OCI-LY1 (cell line): ENCODE measurements around the gene PSMB4.

ENCODE experiments used
- H2AFZ ChIP-seq: fragments of 200-600 bp; sonication (generic), shearing (Covaris generic); 2 replicates; pipeline ENCODE4 v1.6.0; 2014; ENCODE audit warnings: antibody characterized with exemption, mild to moderate bottlenecking, low read length
- H3F3A ChIP-seq: fragments of 200-600 bp; sonication (generic), shearing (Covaris generic); 2 replicates; pipeline ENCODE4 v1.6.0; 2014; ENCODE audit warnings: mild to moderate bottlenecking, antibody characterized with exemption, low read length, moderate library complexity; ENCODE audit not compliant: insufficient read depth
- H3K27ac ChIP-seq: fragments of 200-600 bp; sonication (generic); 2 replicates; pipeline ENCODE4 v1.5.1; 2014; ENCODE audit warnings: low read length, mixed run types, mild to moderate bottlenecking, low read depth; ENCODE audit not compliant: poor library complexity, severe bottlenecking
- H3K27me3 ChIP-seq: fragments of 200-600 bp; sonication (generic); 2 replicates; pipeline ENCODE4 v1.6.0; 2014; ENCODE audit warnings: antibody characterized with exemption, mild to moderate bottlenecking, low read length, moderate library complexity; ENCODE audit not compliant: insufficient read depth
- H3K36me3 ChIP-seq: fragments of 200-600 bp; sonication (generic); 2 replicates; pipeline ENCODE4 v1.6.1; 2014; ENCODE audit warnings: mild to moderate bottlenecking, antibody characterized with exemption, low read length, moderate library complexity, mixed read lengths; ENCODE audit not compliant: insufficient read depth
- H3K4me1 ChIP-seq: fragments of 200-600 bp; sonication (generic); 2 replicates; pipeline ENCODE4 v1.5.1; 2014; ENCODE audit warnings: mild to moderate bottlenecking, low read length, moderate library complexity; ENCODE audit not compliant: insufficient read depth, severe bottlenecking
- H3K4me2 ChIP-seq: fragments of 200-600 bp; sonication (generic), shearing (Covaris generic); 2 replicates; pipeline ENCODE4 v1.6.1; 2014; ENCODE audit warnings: low read length
- H3K4me3 ChIP-seq: fragments of 200-600 bp; sonication (generic); 2 replicates; pipeline ENCODE4 v1.5.1; 2014; ENCODE audit warnings: low read length, low read depth, mild to moderate bottlenecking, mixed read lengths; ENCODE audit not compliant: poor library complexity, severe bottlenecking
- H3K79me2 ChIP-seq: fragments of 200-600 bp; shearing (Covaris generic); 2 replicates; pipeline ENCODE4 v1.6.1; 2016; ENCODE audit warnings: mixed run types, low read length, mixed read lengths; ENCODE audit not compliant: insufficient read depth
- H3K9ac ChIP-seq: fragments of 200-600 bp; sonication (generic), shearing (Covaris generic); 2 replicates; pipeline ENCODE4 v1.6.1; 2014; ENCODE audit warnings: mild to moderate bottlenecking, low read length, mixed read lengths
- H3K9me2 ChIP-seq: fragments of 200-600 bp; sonication (generic), shearing (Covaris generic); 2 replicates; pipeline ENCODE4 v1.6.1; 2014; ENCODE audit warnings: low read depth, mild to moderate bottlenecking, low read length, mixed read lengths
- H3K9me3 ChIP-seq: fragments of 200-600 bp; shearing (Covaris generic); 2 replicates; pipeline ENCODE4 v1.6.1; 2014; ENCODE audit warnings: low read length, mixed read lengths
- H4K20me1 ChIP-seq: fragments of 200-600 bp; sonication (generic), shearing (Covaris generic); 2 replicates; pipeline ENCODE4 v1.6.0; 2016; ENCODE audit warnings: mild to moderate bottlenecking, low read length; ENCODE audit not compliant: insufficient read depth
- EZH2 ChIP-seq: fragments of 200-600 bp; sonication (generic), shearing (Covaris generic); IDR thresholded peaks from 2 replicates; pipeline ENCODE4 v1.8.0; 2017; ENCODE audit warnings: borderline replicate concordance, mixed run types, mild to moderate bottlenecking, antibody characterized with exemption, low read length, moderate library complexity, mixed read lengths
- TF ChIP-seq, protein P1 (sequence below): fragments of 200-600 bp; sonication (generic), shearing (Covaris generic); IDR thresholded peaks from 2 replicates; pipeline ENCODE4 v1.5.1; 2017; ENCODE audit warnings: mild to moderate bottlenecking, antibody characterized with exemption, low read length, moderate library complexity, mixed read lengths

Gene PSMB4

GRCh38 chr1:151401860-151402259 lies 2.5 kb downstream of the PSMB4 start:
- no peak overlapping the region for H3K9ac ChIP-seq
- no peaks in the 10 kb centered on the region for H3K9me2 ChIP-seq
- no peaks in the 10 kb centered on the region for H3K27me3 ChIP-seq
- TF ChIP-seq EZH2: no peak
- TF ChIP-seq, protein P1, sequence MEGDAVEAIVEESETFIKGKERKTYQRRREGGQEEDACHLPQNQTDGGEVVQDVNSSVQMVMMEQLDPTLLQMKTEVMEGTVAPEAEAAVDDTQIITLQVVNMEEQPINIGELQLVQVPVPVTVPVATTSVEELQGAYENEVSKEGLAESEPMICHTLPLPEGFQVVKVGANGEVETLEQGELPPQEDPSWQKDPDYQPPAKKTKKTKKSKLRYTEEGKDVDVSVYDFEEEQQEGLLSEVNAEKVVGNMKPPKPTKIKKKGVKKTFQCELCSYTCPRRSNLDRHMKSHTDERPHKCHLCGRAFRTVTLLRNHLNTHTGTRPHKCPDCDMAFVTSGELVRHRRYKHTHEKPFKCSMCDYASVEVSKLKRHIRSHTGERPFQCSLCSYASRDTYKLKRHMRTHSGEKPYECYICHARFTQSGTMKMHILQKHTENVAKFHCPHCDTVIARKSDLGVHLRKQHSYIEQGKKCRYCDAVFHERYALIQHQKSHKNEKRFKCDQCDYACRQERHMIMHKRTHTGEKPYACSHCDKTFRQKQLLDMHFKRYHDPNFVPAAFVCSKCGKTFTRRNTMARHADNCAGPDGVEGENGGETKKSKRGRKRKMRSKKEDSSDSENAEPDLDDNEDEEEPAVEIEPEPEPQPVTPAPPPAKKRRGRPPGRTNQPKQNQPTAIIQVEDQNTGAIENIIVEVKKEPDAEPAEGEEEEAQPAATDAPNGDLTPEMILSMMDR: no peak
- H3K9me3 ChIP-seq: no peaks in the 10 kb centered on the region
- H4K20me1 ChIP-seq: no peaks in the 10 kb centered on the region
- no peak overlapping the region for H3K27ac ChIP-seq
- H3K36me3 ChIP-seq: peaks cover 62% of the 10 kb centered on the region
- no peak overlapping the region for H3K4me3 ChIP-seq
- H3K79me2 ChIP-seq: peaks cover 13% of the 10 kb centered on the region
- no peaks in the 10 kb centered on the region for H3F3A ChIP-seq
- H3K4me2 ChIP-seq: no peak overlapping the region
- no peak overlapping the region for H2AFZ ChIP-seq
- H3K4me1 ChIP-seq: peaks cover 20% of the 10 kb centered on the region

DNA sequence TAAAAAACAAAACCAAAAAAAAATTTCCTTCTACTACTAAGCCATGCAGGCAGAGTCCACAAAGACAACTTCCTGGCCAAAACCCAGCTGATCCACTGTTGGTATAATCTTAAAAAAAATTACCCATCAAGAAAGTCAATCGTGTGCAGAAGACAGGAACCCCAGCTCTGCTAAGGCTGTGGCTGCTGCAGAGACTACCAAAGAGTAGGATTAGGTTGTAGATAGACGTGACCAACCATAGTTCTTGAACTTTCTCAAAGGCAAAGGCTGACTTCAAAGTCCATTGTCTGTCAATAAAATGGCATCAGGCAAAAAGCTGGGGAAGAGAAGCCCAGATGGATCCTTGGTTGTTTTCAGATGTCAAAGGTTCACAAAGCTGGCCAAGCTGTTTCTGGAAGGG lies 3.4 kb downstream of the PSMB4 start:
- Histone ChIP-seq H3K4me1 (peaks cover 20% of the 10 kb centered on the region), H4K20me1 (no peaks in the 10 kb centered on the region), H3K4me2 (no peak overlapping the region), H3K4me3 (no peak overlapping the region), H3K27ac (no peak overlapping the region), H3K79me2 (peaks cover 13% of the 10 kb centered on the region), H3K27me3 (no peaks in the 10 kb centered on the region), H3F3A (no peaks in the 10 kb centered on the region), H3K9me3 (no peaks in the 10 kb centered on the region), H3K9ac (no peak overlapping the region), H3K9me2 (no peaks in the 10 kb centered on the region), H3K36me3 (peaks cover 71% of the 10 kb centered on the region), H2AFZ (no peak overlapping the region)
- TF ChIP-seq EZH2: no peak
- TF ChIP-seq, protein P1: no peak

DNA sequence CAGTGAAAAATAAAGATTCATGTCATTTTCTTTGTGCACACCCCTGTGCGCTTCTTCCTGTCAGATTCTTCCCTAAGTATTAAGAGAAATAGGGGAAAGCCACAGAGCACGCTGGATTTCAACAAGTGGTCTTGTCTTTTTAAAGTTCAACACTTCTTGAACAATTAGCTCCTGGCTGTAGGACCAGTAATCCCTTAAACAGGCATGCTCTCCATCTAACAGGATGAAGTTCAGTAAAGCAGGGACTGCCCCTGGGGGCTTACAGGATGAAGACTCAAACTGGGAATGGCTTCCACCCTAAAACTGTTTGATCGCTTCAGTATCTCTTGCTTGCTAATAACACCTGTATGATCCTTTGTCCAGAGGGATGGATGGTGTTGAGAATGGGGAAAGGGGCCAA lies 4.2 kb downstream of the PSMB4 start:
- H3K9me3 ChIP-seq: no peaks in the 10 kb centered on the region
- no peak overlapping the region for H3K9ac ChIP-seq
- no peaks in the 10 kb centered on the region for H3F3A ChIP-seq
- H3K79me2 ChIP-seq: peaks cover 13% of the 10 kb centered on the region
- H2AFZ ChIP-seq: no peak overlapping the region
- peaks cover 79% of the 10 kb centered on the region for H3K36me3 ChIP-seq
- TF ChIP-seq, protein P1: no peak
- TF ChIP-seq EZH2: no peak
- H3K4me1 ChIP-seq: peaks cover 19% of the 10 kb centered on the region
- H3K27me3 ChIP-seq: no peaks in the 10 kb centered on the region
- no peaks in the 10 kb centered on the region for H4K20me1 ChIP-seq
- no peak overlapping the region for H3K4me2 ChIP-seq
- H3K4me3 ChIP-seq: no peak overlapping the region
- no peaks in the 10 kb centered on the region for H3K9me2 ChIP-seq
- no peak overlapping the region for H3K27ac ChIP-seq
